NT2/D1 (cell line): Measurements from ENCODE around the gene JAGN1.
A peak's percentile ranks its signal among the peaks of the same experiment; 100 is the strongest.
"Not testable (repeated sequence)": the region's sequence is repeated elsewhere in the genome, so short reads cannot be mapped to it uniquely, and the experiment has no call there.

Experiments
- DNase-seq: peaks from one replicate; pipeline ENCODE4 v3.0.0-alpha.2; 2011; ENCODE audit warnings: low read depth, low spot score
- H3K27me3 ChIP-seq: 2 replicates; pipeline ENCODE4 v1.6.0; 2011; ENCODE audit warnings: mild to moderate bottlenecking; ENCODE audit not compliant: insufficient read length, insufficient read depth
- H3K36me3 ChIP-seq: 2 replicates; pipeline ENCODE4 v1.6.1; 2011; ENCODE audit warnings: mild to moderate bottlenecking, low read length, mixed read lengths; ENCODE audit not compliant: insufficient read depth, insufficient read length
- H3K4me1 ChIP-seq: 2 replicates; pipeline ENCODE4 v1.5.1; 2011; ENCODE audit not compliant: insufficient read depth, insufficient read length
- H3K4me3 ChIP-seq: 2 replicates; pipeline ENCODE4 v1.5.1; 2011; ENCODE audit warnings: low read depth; ENCODE audit not compliant: insufficient read length
- H3K9ac ChIP-seq: 2 replicates; pipeline ENCODE4 v1.6.0; 2011; ENCODE audit warnings: low read depth; ENCODE audit not compliant: insufficient read length
- H3K9me3 ChIP-seq: 2 replicates; pipeline ENCODE4 v1.5.1; 2011; ENCODE audit warnings: mild to moderate bottlenecking, low read length; ENCODE audit not compliant: insufficient read depth
- SUZ12 ChIP-seq: IDR thresholded peaks from 2 replicates; pipeline ENCODE4 v1.6.1; 2011; ENCODE audit not compliant: insufficient read length, insufficient read depth; ENCODE audit errors: extremely low read depth
- YY1 ChIP-seq: IDR thresholded peaks from 2 replicates; pipeline ENCODE4 v1.6.1; 2011; ENCODE audit not compliant: insufficient read length, insufficient read depth
- ZNF274 ChIP-seq: IDR thresholded peaks from 2 replicates; pipeline ENCODE4 v1.6.1; 2011; ENCODE audit warnings: mild to moderate bottlenecking, low read depth, low read length

Gene JAGN1

GRCh38 chr3:9884555-9885165 is 5.8 kb upstream of the JAGN1 start:
- no peak for DNase-seq

GRCh38 chr3:9886328-9886727 is 4.1 kb upstream of the JAGN1 start:
- DNase-seq: no peak
- H3K36me3 ChIP-seq: no peaks in the 10 kb centered on the region
- H3K4me1 ChIP-seq: peaks cover 7% of the 10 kb centered on the region
- H3K9ac ChIP-seq: no peak overlapping the region
- no peaks in the 10 kb centered on the region for H3K27me3 ChIP-seq
- H3K9me3 ChIP-seq: no peaks in the 10 kb centered on the region
- no peak for TF ChIP-seq YY1
- no peak for TF ChIP-seq SUZ12
- TF ChIP-seq ZNF274: no peak
- H3K4me3 ChIP-seq: no peak overlapping the region

More at GRCh38 chr3:9884555-9885165, 5.8 kb upstream of the JAGN1 start:
- no peaks in the 10 kb centered on the region for H3K36me3 ChIP-seq
- H3K9me3 ChIP-seq: no peaks in the 10 kb centered on the region
- no peak overlapping the region for H3K4me3 ChIP-seq
- TF ChIP-seq SUZ12: no peak
- TF ChIP-seq ZNF274: no peak
- TF ChIP-seq YY1: no peak
- H3K4me1 ChIP-seq: peaks cover 7% of the 10 kb centered on the region
- no peak overlapping the region for H3K9ac ChIP-seq
- no peaks in the 10 kb centered on the region for H3K27me3 ChIP-seq

GRCh38 chr3:9887480-9887879 is 2.9 kb upstream of the JAGN1 start:
- DNase-seq: no peak
- Histone ChIP-seq H3K9me3 (no peaks in the 10 kb centered on the region), H3K4me1 (peaks cover 7% of the 10 kb centered on the region)

GRCh38 chr3:9888540-9888939 is 1.9 kb upstream of the JAGN1 start:
- H3K4me1 ChIP-seq: peaks cover 8% of the 10 kb centered on the region
- H3K27me3 ChIP-seq: no peaks in the 10 kb centered on the region
- no peak overlapping the region for H3K9ac ChIP-seq
- no peak for DNase-seq
- H3K9me3 ChIP-seq: no peaks in the 10 kb centered on the region
- no peak for TF ChIP-seq ZNF274
- no peak for TF ChIP-seq SUZ12
- TF ChIP-seq YY1: no peak
- H3K36me3 ChIP-seq: peaks cover 21% of the 10 kb centered on the region
- no peak overlapping the region for H3K4me3 ChIP-seq

More at GRCh38 chr3:9887480-9887879, 2.9 kb upstream of the JAGN1 start:
- TF ChIP-seq YY1 (no peak), ZNF274 (no peak), SUZ12 (no peak)
- peaks cover 10% of the 10 kb centered on the region for H3K36me3 ChIP-seq
- no peak overlapping the region for H3K4me3 ChIP-seq
- no peak overlapping the region for H3K9ac ChIP-seq
- H3K27me3 ChIP-seq: no peaks in the 10 kb centered on the region

GRCh38 chr3:9889405-9889804 is 1.0 kb upstream of the JAGN1 start:
- no peak overlapping the region for H3K9ac ChIP-seq

GRCh38 chr3:9891072-9891622 is 737 bp downstream of the JAGN1 start:
- Histone ChIP-seq H3K9ac (peak overlapping the region; percentile 100), H3K9me3 (no peaks in the 10 kb centered on the region), H3K4me1 (peaks cover 2% of the 10 kb centered on the region), H3K4me3 (peak overlapping the region; percentile 95), H3K27me3 (no peaks in the 10 kb centered on the region), H3K36me3 (peaks cover 35% of the 10 kb centered on the region)
- TF ChIP-seq ZNF274 (no peak), YY1 (no peak), SUZ12 (no peak)
- DNase-seq: no peak

More at GRCh38 chr3:9889405-9889804, 1.0 kb upstream of the JAGN1 start:
- Histone ChIP-seq H3K36me3 (peaks cover 27% of the 10 kb centered on the region), H3K27me3 (no peaks in the 10 kb centered on the region), H3K9me3 (no peaks in the 10 kb centered on the region), H3K4me1 (peaks cover 3% of the 10 kb centered on the region), H3K4me3 (no peak overlapping the region)
- TF ChIP-seq SUZ12 (no peak), YY1 (no peak), ZNF274 (no peak)
- DNase-seq: no peak

GRCh38 chr3:9893739-9894138 is 3.3 kb downstream of the JAGN1 start:
- no peak overlapping the region for H3K4me3 ChIP-seq
- TF ChIP-seq YY1: no peak
- TF ChIP-seq SUZ12: no peak
- no peak for TF ChIP-seq ZNF274
- peaks cover 40% of the 10 kb centered on the region for H3K36me3 ChIP-seq
- H3K4me1 ChIP-seq: peaks cover 5% of the 10 kb centered on the region
- no peaks in the 10 kb centered on the region for H3K9me3 ChIP-seq
- no peak for DNase-seq
- H3K27me3 ChIP-seq: no peaks in the 10 kb centered on the region
- H3K9ac ChIP-seq: no peak overlapping the region

GRCh38 chr3:9895715-9896114 is 5.3 kb downstream of the JAGN1 start:
- not testable (repeated sequence) for H3K4me1 ChIP-seq, H3K9ac ChIP-seq, H3K27me3 ChIP-seq, H3K4me3 ChIP-seq, H3K9me3 ChIP-seq, DNase-seq
- peaks cover 40% of the 10 kb centered on the region for H3K36me3 ChIP-seq

- not testable (repeated sequence) for DNase-seq, H3K4me1 ChIP-seq, H3K9me3 ChIP-seq, H3K4me3 ChIP-seq, H3K27me3 ChIP-seq, H3K9ac ChIP-seq
- peaks cover 36% of the 10 kb centered on the region for H3K36me3 ChIP-seq
Measured at GRCh38 chr3:9896755-9897407, 6.5 kb downstream of the JAGN1 start.
